Left renal cortex interstitium (tissue), 4 donors: ENCODE measurements around the gene CST9L. TPM values are rescaled to one million over a fixed set of nuclear protein-coding genes. Genes with fewer than 3 reads are reported as not detected.

Experiments used
- DNase-seq, 4 donors: peaks; one replicate each; pipeline ENCODE4 v3.0.0-alpha.2; 2013; ENCODE audit warnings: low read depth in 4 of 4, low spot score in 2 of 4, missing footprints in 1 of 4
- polyA plus RNA-seq, 4 donors: library from polyadenylated mRNA; unstranded; fragments of 120-200 nt; gene quantifications; one replicate each; pipeline ENCODE4 v1.2.1, GENCODE V29; 2013; ENCODE audit not compliant: insufficient read length in 4 of 4

CST9L gene
- not detected for polyA plus RNA-seq

GRCh38 chr20:23568320-23568970 lies at the start of gene CST9L:
TSS of gene CST9L (minus strand) at chr20:23568484. CDS start at chr20:23568450, 34 bp downstream.
- peak in 1 of 4 donors; percentile 0 for DNase-seq

DNA sequence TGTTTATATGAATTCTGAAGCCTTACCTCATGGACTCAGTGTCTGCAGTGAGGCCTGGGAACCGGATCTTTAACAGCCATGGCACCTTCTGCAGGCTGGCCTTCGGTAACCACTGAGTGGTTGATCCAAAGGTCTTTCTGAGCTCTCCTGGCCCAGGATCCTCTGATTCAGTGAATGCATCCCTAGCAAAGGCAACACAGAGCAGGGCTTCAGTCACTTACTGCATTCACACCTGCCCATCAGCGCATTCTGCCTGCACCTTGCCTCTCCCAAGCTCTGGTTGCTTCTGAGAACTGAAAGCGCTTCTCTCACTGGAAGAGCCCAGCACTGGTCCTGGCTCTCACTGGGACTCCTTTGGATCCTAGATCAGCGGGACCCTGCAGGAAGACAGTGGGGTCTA lies 45.9 kb upstream of the CST9L start:
- DNase-seq, result no peak

DNA sequence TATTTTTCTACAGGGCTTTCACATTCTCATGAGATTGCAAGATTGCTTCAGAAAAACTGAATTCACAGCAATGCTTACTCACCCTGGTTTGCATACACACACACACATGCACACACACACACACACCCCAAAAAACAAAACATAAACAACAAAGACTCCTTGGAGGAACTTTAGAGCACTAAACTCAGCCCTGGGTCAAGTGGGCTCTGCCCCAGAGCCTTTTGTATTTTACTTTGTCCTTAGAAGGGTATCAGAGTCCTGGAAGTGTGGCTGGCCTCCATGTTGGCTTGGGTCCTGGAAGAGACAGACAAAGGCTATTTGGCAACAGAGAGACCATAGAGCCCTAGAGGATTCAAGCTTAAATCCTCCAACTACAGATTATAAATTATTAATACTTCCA lies 45.4 kb upstream of the CST9L start:
- no peak for DNase-seq

DNA sequence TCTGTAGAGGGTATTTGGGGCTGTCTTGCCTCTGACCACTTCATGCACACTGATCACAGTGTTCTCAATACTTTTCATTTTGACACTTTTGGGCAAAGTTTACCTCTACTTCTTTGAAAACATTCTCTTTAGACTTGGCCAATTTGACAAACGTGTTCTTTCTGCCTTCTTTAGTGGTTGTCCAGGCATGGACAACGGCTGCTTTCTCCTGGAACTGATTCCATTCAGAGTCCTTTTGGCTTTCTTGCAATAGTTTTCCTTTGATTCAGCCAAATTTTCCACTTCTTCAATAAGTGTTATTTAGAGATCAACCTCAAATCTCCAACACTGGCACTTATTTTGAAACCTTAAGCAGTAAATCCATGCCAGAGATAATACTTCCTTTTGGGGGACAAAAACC lies 44.1 kb upstream of the CST9L start:
- no peak for DNase-seq

- DNase-seq, result no peak
Measured at GRCh38 chr20:23609486-23610109, 41.3 kb upstream of the CST9L start.

DNA sequence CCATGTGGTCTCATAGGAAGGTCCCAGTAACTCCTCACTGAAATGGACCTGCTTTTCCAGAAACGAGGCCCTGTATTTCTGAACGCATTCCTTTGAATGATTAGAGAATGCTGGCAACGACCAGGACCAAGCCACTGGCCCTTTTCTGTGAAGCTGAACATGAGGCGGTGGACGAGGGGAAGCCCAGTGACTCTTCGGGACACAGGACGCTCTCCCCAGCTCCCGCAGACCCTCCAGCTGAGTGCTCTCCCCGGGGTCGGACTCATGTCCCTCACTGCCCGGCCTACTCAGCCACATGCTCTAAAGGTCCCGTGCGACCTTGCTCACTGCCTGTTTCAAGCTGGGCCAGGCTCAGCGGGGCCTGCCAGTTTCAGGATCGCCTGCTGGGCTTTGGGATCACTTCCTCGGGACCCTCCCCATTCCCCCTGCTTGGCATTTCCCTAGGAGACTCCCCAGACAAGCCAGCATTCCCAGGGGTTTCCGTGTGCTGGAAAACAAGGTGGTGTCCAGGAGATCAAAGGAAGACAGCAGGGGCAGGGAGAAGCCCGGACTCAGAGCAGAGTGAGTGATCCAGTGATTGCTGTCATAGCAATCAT lies 40.1 kb upstream of the CST9L start:
- no peak for DNase-seq

GRCh38 chr20:23607497-23608245 lies 39.4 kb upstream of the CST9L start:
- no peak for DNase-seq

DNA sequence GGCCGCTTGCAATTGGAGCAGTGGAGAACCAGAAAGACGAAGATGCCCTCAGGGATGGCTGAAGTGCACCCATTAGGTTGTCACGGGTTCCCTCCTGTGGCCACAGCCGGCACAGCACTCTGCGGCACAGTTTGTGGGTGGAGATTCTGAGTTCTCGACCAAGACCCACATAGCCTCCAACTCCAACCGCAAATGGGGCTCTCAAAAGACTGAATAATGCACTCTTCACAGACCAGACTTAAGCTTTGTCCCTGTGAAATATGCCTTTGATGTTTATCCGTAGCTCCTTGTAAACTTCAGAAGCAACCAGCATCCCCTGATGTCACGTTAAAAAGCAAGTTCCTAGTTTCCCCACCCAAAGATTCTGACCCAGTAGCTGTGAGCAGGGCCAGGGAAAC lies 38.4 kb upstream of the CST9L start:
- DNase-seq, result peak; percentile 9 to 47 (median 29)

- DNase-seq, result no peak
Measured at GRCh38 chr20:23605867-23606651, 37.8 kb upstream of the CST9L start, which contains the start of gene CST9. TSS of gene CST9 (minus strand) at chr20:23605917. CDS start at chr20:23605864, 53 bp downstream.

GRCh38 chr20:23604306-23604705 lies 36.0 kb upstream of the CST9L start:
- DNase-seq, result no peak

GRCh38 chr20:23603321-23603720 lies 35.0 kb upstream of the CST9L start:
- DNase-seq, result no peak

DNA sequence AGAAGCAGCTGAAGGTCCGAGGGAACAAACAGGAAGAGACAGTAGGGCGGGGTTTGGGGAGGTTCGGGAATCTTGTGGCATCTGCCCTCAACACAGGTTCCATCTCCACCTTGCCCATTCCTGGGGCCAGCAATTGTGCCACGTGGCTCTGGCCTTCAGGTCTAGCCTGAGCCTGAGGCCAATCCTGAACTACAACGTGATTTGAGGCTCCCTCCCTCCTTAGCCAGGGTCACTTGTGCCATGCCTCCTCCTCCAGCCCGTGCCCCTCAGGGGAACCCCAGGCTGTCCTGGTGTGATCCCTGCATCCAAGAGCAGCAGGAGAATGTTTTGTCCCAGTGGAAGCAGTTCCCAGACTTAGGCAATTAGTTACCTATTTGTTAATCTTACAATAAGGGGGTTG lies 34.4 kb upstream of the CST9L start:
- no peak for DNase-seq

GRCh38 chr20:23602241-23602640 lies 34.0 kb upstream of the CST9L start:
- no peak for DNase-seq

GRCh38 chr20:23601715-23602114 lies 33.4 kb upstream of the CST9L start:
- DNase-seq, result no peak

- no peak for DNase-seq
Measured at GRCh38 chr20:23598481-23598880, 30.2 kb upstream of the CST9L start.

GRCh38 chr20:23596579-23597250 lies 28.4 kb upstream of the CST9L start:
- DNase-seq, result no peak

DNA sequence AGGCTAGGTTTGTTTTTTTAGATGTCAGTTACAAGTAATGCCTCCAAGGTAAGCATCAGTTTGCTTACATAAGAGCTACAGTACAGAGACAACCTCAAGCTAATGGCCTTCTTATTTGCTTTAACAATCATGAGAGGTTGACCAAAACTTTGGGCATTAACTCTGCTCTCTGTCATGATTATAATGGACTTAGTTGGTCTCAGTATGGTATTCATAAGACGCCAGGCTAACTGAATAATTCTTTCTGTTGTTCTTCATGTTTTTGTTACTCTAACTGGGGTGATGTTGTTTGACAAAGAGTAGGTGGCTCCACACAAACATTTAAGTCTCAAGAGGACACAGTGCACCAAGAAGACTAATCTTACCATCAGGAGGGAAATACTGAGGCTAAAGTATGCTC lies 27.7 kb upstream of the CST9L start:
- DNase-seq, result no peak

DNA sequence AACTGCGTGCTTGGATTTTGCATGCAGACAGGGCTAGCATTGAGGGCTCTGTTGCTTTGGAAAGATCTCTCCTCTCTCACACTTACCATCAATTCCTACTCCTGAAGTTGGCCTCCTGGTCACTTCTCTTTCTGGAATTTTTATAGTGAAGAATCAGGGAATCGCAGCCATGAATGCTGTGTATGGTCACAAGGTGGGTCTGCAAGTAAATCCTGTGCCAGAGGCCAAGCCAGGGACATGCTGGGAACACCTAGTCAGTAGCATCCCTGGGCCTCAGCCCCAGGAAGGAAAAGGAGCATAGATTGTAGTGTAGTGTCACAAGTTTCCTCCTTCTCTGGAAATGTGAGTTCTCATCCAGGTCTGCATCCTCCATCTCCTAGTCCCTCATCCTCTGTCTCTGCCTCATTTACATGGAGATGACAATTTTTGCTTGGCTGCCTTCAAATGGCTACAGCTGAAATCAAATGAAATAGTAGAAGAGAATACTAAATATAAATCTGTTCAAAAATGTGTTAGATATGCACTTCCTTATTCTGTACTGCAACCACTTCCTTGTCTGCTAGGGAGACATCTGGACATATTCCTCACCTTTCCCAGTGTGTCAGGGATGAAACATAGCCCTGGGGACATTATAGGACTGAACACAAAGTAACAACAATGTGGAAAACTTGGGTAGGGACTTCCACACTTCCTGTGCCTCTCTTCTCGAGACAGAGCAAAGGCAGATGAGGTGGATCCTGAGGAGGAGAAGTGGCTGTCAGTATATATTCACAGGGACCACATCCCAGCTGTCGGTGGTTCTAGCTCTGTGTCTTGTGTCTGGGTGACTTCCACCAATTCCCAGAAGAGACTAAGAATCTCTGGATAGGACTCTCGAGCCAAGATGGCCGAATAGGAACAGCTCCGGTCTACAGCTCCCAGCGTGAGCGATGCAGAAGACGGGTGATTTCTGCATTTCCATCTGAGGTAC lies 20.4 kb upstream of the CST9L start:
- DNase-seq, result no peak

DNA sequence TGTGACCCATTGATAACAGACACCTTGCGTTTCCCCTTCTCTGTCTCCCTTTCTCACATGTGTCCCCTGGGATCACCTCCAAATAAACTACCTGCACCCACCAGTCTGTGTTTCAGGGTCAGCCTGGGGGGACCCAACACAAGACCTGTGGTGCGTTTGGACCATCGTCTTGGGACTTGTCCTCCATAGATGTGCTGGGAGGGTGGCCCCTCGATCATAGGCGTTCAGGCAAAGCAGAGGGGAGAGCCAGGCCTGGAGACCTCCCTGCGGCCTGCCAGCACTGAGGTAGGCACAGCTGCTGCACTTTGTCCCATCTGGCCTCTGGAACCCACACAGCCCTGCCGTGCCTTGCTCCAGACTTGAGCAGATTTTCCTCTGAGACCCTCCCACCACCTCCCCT lies 19.3 kb upstream of the CST9L start:
- DNase-seq, result no peak
